GM15510 (cell line): ENCODE measurements around the gene MYO16.

Experiments used
- POLR2A ChIP-seq: IDR thresholded peaks from 3 replicates; pipeline ENCODE4 v1.6.1; 2011; ENCODE audit warnings: borderline replicate concordance; ENCODE audit not compliant: insufficient read length; ENCODE audit errors: extremely low read depth

The MYO16 gene

DNA sequence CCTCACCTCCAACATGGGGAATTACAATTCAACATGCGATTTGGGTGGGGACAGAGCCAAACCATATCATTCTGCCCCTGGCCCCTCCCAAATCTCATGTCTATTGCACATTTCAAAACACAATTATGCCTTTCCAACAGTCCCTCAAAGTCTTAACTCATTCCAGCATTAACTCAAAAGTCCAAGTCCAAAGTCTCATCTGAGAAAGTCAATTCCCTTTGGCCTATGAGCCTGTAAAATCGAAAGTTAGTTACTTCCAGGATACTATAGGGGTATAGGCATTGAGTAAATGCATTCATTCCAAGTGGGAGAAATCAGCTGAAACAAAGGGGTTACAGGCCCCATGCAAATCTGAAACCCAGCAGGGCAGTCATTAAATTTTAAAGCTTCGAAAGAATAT, 598.8 kb downstream of the MYO16 start:
- TF ChIP-seq POLR2A, result no peak

DNA sequence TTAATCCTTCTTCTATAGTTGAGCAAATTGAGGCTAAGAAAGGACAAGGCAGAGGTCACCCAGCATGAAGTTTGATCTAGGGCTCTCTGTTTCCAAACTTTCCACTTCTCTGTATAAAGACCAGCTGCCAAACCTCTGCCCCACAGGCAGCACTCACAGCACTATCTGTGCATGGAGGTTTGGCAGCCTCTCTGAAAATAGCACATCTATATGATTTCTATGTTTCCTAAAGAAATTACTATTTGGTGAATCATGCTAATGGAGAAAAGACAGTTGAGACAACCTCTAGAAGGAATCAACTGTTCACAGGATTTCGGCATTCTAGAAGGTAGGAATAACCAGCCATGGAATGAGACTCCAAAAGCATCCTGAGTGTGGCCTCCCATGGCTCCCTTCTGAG, 602.5 kb downstream of the MYO16 start:
- TF ChIP-seq POLR2A, result no peak

DNA sequence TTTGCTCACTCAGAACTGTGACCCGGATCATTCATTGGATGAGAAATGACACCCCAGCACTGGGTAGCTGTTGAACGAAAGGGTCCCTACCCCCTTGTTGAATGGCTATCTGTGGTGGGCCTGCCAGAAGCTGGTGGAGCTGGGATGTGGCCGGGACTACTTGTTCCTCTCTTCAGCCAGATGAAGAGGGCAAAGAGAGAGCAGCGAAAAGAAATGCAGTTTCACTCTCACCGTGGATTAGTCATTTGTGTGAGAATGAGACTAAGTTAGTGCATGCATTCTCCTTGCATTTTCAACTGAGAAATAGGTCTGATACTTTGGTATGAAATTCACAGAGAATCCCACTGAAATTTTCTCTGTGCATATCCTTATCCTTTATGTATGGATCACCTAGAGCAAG, 603.9 kb downstream of the MYO16 start:
- no peak for TF ChIP-seq POLR2A

DNA sequence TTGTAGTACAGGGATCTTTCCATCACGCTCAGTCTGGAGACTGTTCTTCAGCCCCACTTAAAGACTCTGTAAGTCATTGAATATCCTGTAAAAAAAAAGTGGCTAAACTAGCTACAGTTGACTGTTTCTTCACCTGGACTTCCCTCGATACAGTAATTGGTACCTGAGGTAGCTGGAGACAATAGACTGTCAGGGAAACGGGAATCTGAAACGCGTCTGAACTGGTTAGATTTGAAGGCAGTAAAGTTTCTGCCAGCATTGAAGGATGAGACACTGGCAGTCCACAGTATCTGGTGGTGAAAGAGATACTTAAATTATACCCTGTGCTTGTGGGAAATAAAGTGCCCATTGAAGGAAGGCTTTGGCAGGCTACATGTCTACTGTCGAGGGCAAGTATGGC, 606.5 kb downstream of the MYO16 start:
- no peak for TF ChIP-seq POLR2A

DNA sequence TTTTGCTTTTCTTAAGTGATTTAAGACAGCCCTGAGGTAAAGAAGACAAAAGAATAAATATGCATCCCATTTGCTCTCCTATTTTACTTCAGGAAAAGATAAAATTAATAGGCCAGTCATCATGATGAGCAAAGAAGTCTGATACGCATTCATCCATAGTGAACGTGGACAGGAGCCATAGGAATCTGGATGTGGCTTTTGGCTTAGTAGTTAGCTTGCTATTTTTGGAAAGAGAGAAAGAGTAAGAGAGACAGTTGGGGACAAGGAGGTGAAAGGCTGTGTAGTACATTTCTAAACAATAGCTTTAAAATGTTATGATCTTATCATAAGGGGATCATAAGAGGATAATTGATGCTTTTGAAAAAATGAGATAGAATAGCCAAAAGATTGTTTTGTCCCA, 611.7 kb downstream of the MYO16 start:
- TF ChIP-seq POLR2A, result no peak

DNA sequence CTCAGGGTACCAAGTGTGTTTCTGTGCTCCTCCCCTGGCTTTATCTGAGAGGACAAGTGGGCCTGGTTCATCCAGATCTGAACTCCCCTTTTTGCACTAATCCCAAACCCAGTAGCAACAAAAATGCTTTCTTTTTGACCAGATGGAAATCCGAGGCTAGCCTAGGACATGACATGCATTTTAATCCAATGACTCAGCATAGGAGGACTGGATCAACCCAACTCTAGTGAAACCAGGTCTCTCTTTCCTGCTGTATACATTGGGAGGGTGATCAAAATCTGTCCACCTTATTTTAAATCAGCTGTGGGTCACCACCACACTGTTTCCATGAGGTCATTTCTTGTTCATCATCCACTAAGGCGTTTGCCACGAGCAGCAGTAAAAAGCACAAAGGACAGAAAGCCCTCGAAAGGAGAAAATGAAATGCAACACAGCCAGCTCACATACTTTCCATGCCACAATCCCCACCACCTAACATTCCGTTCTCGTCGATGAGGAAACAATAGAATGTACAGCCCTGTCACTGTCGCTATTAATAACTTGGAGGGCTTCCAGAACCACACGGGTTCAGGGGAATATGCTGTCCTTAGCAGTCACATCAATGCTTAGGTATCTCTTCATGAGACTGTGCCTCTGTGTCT, 614.0 kb downstream of the MYO16 start:
- TF ChIP-seq POLR2A, result no peak

DNA sequence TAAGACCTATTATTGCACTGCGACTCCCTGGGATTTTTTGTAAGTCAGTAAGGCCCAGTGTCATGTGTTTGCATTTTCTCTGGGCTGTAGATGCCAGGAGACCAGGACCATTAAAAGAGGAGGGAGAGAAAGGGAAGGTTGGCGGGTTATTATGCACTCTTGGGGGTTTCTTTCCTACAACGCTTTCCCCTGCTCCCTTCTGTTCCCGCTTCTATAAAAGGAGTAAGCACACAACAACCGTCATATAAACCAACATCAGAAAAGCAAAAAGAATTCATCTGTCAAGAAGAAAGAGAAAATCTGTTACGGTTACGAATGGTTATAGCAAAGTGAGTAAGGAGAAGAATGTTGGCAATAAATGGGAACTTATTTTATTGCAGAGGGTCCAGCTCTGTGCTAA, 615.2 kb downstream of the MYO16 start:
- TF ChIP-seq POLR2A, result no peak

DNA sequence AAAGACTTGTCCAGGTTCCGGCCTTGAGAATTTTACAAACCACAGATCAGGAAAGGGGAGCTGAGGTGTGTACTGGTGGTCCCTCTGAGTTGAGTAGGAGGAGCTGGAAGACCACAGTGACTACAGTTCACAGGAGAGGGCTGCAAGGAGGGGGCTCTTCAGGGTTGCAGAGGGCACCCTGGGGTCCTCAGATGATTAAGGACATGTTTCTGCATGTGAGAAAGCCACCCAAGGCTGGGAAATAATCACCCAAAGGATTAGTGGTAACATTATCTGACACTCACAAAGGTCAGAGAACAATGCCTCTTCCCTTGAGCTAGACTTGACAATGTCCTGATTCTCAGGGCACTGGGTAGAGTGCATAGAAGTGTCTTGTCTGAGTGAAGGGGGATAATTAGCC, 616.6 kb downstream of the MYO16 start:
- no peak for TF ChIP-seq POLR2A

DNA sequence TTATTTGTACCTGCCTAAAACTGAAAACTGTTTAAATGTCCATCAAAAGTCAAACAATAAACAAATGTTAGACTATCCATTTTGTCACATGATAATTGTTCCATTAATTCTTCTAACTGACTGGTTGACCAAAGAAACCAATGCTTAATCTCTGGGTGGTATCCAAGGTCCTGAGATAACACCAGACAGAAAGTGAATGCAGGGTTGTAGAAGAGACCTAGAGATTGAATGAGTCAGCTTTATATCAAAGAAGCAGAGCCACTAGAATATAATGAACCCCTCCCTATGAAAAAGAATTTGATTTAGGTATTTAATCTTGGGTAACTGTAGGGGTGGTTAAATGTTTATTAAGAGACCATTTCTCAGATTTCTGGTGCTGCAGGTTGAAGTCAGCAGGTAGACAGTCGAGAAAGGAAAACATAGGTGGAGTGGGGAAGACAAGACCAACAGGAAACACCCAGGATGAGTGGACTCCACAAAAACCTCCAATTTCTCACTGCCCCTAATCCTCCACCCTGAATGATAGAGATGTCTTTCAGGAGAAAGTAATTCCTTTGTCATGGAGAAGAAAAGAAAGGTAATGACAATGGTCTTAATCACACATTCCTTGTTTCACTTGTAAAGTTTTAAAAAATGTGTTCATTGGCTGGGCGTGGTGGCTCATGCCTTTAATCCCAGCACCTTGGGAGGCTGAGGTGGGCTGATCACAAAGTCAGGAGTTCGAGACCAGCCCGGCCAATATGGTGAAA, 620.5 kb downstream of the MYO16 start:
- no peak for TF ChIP-seq POLR2A

DNA sequence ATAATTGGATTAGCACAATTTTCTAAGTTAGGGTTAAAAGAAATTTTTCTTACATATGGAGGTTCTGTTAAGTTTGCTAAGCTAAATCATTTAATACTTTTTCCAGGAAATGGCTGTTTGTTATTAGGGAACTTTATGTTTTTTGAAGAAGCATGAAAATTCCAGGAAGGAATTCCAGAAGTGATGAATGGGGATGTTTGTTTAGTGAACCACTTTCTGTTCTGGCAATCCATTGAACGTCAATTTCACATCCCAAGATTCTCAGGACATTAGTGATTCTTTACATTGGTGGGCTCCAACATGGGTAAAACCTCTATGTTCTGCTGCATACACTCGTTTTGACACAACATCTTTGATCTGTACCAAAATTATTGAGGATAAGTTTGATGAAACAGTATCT, 622.5 kb downstream of the MYO16 start:
- TF ChIP-seq POLR2A, result no peak

DNA sequence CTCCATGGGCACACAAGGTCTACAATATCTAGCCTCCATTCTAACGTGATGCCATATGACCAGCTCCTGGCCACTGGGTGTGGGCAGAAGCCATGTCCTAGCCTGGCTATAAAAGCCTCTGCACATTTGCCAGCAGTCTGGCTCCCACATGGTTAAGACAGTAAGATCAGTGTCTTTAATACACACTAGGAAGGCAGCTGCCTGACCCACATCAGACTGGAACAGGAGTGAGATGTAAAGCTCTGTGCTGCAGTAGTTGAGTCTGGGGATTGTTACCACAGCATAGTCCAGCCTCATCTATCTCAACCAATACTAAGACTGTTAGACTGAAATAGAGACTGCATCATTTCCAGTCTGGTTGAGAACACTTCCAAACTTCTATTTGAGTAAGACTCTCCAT, 623.9 kb downstream of the MYO16 start:
- TF ChIP-seq POLR2A, result no peak

DNA sequence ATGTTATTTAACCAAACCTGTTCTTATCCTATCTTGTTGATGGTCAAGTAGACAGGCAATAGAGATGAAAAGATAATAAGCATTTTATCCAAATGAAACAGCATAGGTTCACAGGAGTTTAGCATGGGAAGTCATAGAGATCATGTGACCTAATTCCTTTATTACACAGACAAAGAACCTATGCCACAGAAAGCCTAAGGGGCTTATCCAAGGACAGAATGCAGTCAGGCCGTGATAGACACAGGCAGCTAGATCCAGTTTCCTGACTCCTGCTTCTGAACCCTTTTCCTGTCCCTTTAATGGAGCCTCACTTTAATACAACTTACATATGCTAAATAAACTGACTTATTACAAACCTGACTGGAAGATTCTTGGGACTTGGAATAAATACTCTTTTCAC, 624.9 kb downstream of the MYO16 start:
- no peak for TF ChIP-seq POLR2A

DNA sequence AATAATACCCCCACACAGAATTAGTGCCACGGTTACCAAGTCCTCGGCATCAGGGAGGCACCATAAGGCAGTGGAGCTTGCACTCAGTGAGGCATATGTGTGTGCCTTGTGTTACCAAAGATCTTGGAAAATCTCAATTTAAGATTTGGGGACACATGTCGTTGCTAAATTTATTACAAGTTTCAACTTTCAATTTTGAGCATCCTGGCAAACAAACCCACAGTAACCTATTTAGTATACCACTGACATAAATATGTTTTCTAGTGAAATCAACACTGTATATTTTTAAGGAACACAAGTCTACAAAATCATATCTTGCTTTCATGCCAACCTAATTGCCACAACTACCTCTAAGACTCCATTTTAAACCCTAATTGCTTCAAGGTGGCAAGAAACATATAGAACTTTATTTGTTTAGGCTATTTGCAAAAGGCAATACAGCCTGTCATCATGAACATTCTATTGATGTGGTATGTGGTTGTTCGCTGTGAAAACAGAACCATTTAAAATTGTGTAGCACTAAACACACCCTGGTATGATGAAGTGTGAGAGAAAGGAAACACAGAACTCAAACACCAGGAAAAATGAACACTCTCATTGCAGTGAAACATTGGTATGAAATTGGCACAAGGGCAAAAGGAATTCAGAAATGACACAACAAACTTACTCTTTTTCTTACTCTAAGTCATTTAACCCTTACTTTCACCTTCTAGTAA, 625.9 kb downstream of the MYO16 start:
- TF ChIP-seq POLR2A, result no peak

DNA sequence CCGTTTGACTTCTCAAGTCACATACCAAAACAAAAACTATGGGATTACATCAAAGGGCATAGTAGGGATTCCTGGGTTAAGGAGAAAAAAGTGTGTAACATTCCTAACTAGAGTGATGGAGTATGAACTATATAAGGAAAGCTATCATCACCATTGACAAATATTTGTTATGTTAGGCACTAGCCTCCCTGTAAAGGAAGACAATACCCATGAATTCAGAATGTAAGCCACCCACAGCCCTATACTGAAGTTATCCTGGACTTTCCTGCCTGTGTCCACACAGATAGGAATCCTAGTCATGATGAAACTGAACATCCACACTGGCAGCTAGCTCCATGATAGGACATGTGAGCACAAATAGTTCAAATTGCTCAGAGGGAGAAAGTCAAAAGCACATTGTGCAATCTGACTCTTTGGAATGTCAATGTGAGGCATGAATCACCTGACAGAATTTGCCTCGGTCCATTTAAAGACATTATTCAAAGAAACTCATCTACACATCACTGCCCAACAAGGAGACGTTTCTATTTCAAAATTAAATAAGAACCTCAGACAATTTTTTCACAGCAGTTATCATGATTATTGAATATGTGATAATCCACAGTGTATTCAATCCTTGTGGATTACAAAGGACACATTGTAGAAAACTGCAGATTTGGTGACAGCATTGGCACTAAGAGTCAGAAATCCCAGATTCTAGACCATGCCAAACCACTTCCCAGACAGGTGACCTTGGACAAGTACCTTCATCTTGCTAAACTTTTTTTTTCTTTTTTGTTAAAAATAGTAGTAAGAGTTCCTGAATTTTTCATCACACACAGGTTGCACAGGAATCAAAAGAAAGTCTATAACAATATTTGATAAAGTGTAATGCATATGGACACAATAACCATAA, 627.7 kb downstream of the MYO16 start:
- no peak for TF ChIP-seq POLR2A
